Psoas muscle (tissue), 8 donors: Measurements from ENCODE around the gene RASGRF2. TPM values are rescaled to one million over a fixed set of nuclear protein-coding genes. Genes with fewer than 3 reads are reported as not detected.

Experiments used
- ATAC-seq, 4 donors: fragments of 200-7000 bp; cut with Tn5 transposase; one replicate each; pipeline ENCODE4 v1.9.1; 2020; ENCODE audit warnings: moderate library complexity in 3 of 4, mild to moderate bottlenecking in 2 of 4
- DNase-seq, 2 donors: peaks; one replicate each; pipeline ENCODE4 v3.0.0-alpha.2; 2020
- H3K27ac ChIP-seq: fragments of 200-600 bp; one replicate; pipeline ENCODE4 v1.8.0; 2022
- H3K27me3 ChIP-seq, 3 donors: fragments of 200-600 bp in 1 of 3; one replicate each; pipeline versions ENCODE4 v1.6.1 to v1.8.0; 2013 to 2022; ENCODE audit warnings: low read length in 2 of 3, mild to moderate bottlenecking in 2 of 3, moderate library complexity in 1 of 3; ENCODE audit not compliant: insufficient read depth in 3 of 3
- H3K36me3 ChIP-seq, 2 donors: fragments of 200-600 bp in 1 of 2; one replicate each; pipeline versions ENCODE4 v1.6.1 to v1.8.0; 2013 to 2022; ENCODE audit warnings: low read depth in 1 of 2, mild to moderate bottlenecking in 1 of 2, moderate library complexity in 1 of 2; ENCODE audit not compliant: insufficient read depth in 1 of 2
- H3K4me1 ChIP-seq: fragments of 200-600 bp; one replicate; pipeline ENCODE4 v1.8.0; 2022
- H3K4me3 ChIP-seq: fragments of 200-600 bp; one replicate; pipeline ENCODE4 v1.8.0; 2022; ENCODE audit warnings: mild to moderate bottlenecking
- H3K9me3 ChIP-seq: fragments of 200-600 bp; one replicate; pipeline ENCODE4 v1.8.0; 2022
- WGBS, 3 donors: extraction: QIAGEN DNeasy Blood & Tissue Kit; methylation state at CpG; one replicate each; pipeline versions ENCODE4 v1.1.6 to v1.1.7; 2013; 5-methylcytosine and 5-hydroxymethylcytosine counted together
- intact Hi-C, 2 donors: fragments of 100-400 bp; cut with DNase I; formaldehyde crosslinking; loops; one replicate each; pipeline versions ENCODE4 v1.11.0 to v1.14.2; 2022
- polyA plus RNA-seq, 3 donors: library from polyadenylated mRNA; stranded (reverse); fragments of 200-250 nt; gene quantifications; one replicate each; pipeline ENCODE4 v1.2.3, GENCODE V29; 2013
- total RNA-seq, 4 donors: library from RNA; stranded (reverse); fragmentation: NEBNext Ultra II Directional in 2 of 4; extraction: Animal tissue kit (Norgen Biotek cat#: 25700) in 2 of 4; gene quantifications; one replicate each; pipeline versions ENCODE4 v1.2.1 to v1.2.4, GENCODE V29; 2021 to 2023
- TF ChIP-seq, protein P1 (sequence below): fragments of 200-600 bp; IDR thresholded peaks from one replicate; pipeline ENCODE4 v1.8.0; 2022; ENCODE audit warnings: antibody characterized with exemption
- donor health status: healthy with polysubstance abuse.
- donor health status: DM: no; HTN: no; CAD: no; lungs with moderate emphysema.
- donor health status: Bipolar disorder and iron deficiency.
- donor health status: healthy.
- donor health status: DM: yes; HTN: yes; CAD: no.
- donor health status: DM: no; HTN: no; CAD: no.
- donor health status: DM: no; HTN: no; CAD: no.
- donor health status: DM: yes; HTN: yes; CAD: no.

The RASGRF2 gene
- total and polyA plus RNA-seq, 7 donors, result 2.0 to 6.2 (median 3.2) TPM

DNA sequence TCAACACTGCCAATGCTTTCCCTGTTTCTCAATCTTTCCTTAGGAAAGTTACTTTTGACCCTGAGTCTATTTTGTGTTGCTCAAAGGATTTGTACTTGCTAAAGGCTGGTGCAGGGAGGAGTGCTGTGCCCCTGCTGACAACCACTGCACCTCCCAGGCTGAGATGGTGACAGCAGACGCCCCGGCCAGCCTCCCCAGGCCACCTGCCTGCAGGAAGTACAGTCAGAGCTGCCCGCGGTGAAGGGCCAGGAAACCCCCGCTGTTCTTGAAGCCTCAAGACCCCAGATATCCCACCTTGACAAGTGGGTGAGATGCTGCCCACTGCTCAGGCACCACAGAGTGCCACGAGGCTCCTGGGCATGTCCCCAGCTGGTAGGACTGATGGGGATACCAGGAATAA, 228.8 kb downstream of the RASGRF2 start:
- Histone ChIP-seq H3K27ac (no peak overlapping the region), H3K9me3 (no peaks in the 10 kb centered on the region), H3K27me3 (peaks cover 0 to 2% (median 0%) of the 10 kb centered on the region in 3 donors), H3K36me3 (no peaks in the 10 kb centered on the region), H3K4me3 (no peak overlapping the region), H3K4me1 (no peaks in the 10 kb centered on the region)
- 67 to 72% (median 72%) methylated on average over 6 of the region's 6 CpGs for WGBS, 3 donors
- no peak for ATAC-seq
- TF ChIP-seq, protein P1, sequence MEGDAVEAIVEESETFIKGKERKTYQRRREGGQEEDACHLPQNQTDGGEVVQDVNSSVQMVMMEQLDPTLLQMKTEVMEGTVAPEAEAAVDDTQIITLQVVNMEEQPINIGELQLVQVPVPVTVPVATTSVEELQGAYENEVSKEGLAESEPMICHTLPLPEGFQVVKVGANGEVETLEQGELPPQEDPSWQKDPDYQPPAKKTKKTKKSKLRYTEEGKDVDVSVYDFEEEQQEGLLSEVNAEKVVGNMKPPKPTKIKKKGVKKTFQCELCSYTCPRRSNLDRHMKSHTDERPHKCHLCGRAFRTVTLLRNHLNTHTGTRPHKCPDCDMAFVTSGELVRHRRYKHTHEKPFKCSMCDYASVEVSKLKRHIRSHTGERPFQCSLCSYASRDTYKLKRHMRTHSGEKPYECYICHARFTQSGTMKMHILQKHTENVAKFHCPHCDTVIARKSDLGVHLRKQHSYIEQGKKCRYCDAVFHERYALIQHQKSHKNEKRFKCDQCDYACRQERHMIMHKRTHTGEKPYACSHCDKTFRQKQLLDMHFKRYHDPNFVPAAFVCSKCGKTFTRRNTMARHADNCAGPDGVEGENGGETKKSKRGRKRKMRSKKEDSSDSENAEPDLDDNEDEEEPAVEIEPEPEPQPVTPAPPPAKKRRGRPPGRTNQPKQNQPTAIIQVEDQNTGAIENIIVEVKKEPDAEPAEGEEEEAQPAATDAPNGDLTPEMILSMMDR, result no peak
- intact Hi-C loops, result no loop called here
- no peak for DNase-seq

DNA sequence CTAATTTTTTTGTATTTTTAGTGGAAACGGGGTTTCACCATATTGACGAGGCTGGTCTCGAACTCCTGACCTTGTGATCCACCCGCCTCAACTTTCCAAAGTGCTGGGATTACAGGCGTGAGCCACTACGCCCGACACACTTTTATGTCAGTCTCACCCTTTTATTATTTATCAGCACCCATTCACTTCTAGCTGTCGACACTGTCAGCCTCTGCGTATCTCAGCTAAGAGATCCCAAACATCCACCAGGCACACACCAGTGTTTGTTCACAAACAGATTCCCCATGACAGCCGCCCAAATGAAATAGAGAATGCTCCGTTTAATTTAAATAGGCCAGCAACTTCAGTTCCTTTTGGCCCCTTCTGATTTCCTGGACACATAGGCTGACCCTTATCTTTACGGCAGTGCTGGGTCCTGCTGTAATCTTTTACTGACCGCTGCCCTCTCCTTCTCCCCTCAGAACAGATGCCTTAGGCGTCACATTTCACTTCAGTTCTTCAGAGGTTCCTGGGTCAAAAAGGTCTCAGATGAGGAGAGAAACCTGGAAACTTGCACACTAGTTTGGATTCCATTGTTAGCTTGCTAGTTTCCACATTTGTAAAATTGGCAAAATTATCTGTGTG, 229.8 kb downstream of the RASGRF2 start:
- peaks cover 0 to 2% (median 0%) of the 10 kb centered on the region in 3 donors for H3K27me3 ChIP-seq
- intact Hi-C loops, result no loop called here
- H3K4me3 ChIP-seq, result no peak overlapping the region
- no peak overlapping the region for H3K27ac ChIP-seq
- H3K9me3 ChIP-seq, result no peaks in the 10 kb centered on the region
- no peaks in the 10 kb centered on the region for H3K36me3 ChIP-seq
- peaks cover 3% of the 10 kb centered on the region for H3K4me1 ChIP-seq
- ATAC-seq, result no peak
- 78 to 83% (median 81%) methylated on average over 14 of the region's 14 CpGs for WGBS, 3 donors
- TF ChIP-seq, protein P1, result no peak
- DNase-seq, result no peak

DNA sequence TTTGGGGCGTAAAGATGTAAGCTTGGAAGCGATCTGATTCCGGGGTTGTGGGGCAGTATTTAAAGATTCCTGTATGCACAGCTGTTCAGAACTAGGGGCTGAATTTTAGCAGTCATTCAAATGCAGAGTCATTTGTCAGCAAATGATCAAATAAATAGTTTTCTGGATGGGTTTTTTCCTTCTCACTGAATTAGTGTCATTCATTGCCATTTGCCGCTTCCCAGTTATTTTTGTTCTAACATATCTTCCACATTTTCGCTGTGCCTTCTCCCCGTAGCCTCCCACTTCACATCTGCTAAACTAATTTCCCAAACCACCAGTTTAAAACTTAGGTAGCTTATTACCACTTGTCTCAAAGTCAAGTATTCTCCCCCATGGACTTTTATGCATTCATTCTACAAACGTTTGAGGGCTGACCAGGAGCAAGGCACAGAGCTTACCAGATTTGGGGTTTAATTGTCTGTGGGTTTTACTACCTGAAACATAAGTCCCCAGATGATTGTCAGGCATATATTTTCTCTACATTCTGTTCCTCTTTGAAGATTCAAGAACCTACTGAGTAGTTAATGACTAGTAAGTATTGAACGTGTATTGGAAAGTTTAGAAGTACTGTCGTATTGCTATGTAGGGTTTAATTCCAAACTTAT, 231.7 kb downstream of the RASGRF2 start:
- WGBS, 3 donors, result 73 to 78% (median 77%) methylated on average over 9 of the region's 9 CpGs
- TF ChIP-seq, protein P1, result no peak
- no peak for ATAC-seq
- no peaks in the 10 kb centered on the region for H3K27me3 ChIP-seq
- intact Hi-C loops, result no loop called here
- no peaks in the 10 kb centered on the region for H3K9me3 ChIP-seq
- H3K4me3 ChIP-seq, result no peak overlapping the region
- H3K36me3 ChIP-seq, result no peaks in the 10 kb centered on the region
- H3K27ac ChIP-seq, result no peak overlapping the region
- H3K4me1 ChIP-seq, result peaks cover 14% of the 10 kb centered on the region
- no peak for DNase-seq

DNA sequence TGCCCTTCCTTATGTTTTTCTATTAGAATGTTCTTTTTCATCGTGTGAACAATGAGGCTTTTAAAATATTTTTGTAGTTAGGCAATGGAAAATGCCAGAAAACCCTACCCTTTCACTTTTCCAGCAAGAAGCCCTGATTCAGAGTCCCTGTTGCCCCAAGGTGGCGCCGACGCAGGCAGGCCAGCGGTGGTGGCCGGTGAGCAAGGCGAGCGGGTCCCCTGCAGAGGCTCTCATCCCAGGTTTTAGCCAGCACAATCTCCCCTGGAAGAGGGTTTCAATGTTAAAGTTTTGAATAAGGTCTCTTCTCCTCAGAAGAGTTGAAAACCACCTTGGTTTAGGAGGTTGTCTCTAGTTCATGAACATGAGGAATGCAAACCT, 232.2 kb downstream of the RASGRF2 start:
- TF ChIP-seq, protein P1, result no peak
- no peak overlapping the region for H3K27ac ChIP-seq
- no peaks in the 10 kb centered on the region for H3K9me3 ChIP-seq
- WGBS, 3 donors, result 71 to 74% (median 73%) methylated on average over 8 of the region's 8 CpGs
- H3K27me3 ChIP-seq, result no peaks in the 10 kb centered on the region
- ATAC-seq (no peak), DNase-seq (no peak)
- H3K4me3 ChIP-seq, result no peak overlapping the region
- H3K36me3 ChIP-seq, result no peaks in the 10 kb centered on the region
- H3K4me1 ChIP-seq, result peaks cover 14% of the 10 kb centered on the region
- intact Hi-C loops, result no loop called here
